Parathyroid adenoma (tissue), 2 donors: ENCODE measurements around the gene STK36.

Experiments used
- H2AFZ ChIP-seq: fragments of 300-600 bp; sonication (generic); one replicate; pipeline ENCODE4 v1.7.0; 2017; ENCODE audit warnings: antibody characterized with exemption, mild to moderate bottlenecking
- H3K27ac ChIP-seq: fragments of 300-600 bp; sonication (generic); one replicate; pipeline ENCODE4 v1.7.0; 2017
- H3K27me3 ChIP-seq: fragments of 300-600 bp; sonication (generic); one replicate; pipeline ENCODE4 v1.7.0; 2017; ENCODE audit warnings: low read length; ENCODE audit not compliant: control insufficient read depth, insufficient read depth
- H3K36me3 ChIP-seq: fragments of 300-600 bp; sonication (generic); one replicate; pipeline ENCODE4 v1.7.0; 2017; ENCODE audit warnings: low read length; ENCODE audit not compliant: control insufficient read depth, insufficient read depth
- H3K4me1 ChIP-seq: fragments of 300-600 bp; sonication (generic); one replicate; pipeline ENCODE4 v1.7.0; 2017; ENCODE audit warnings: control low read depth
- H3K4me2 ChIP-seq: fragments of 300-600 bp; sonication (generic); one replicate; pipeline ENCODE4 v1.7.0; 2017; ENCODE audit warnings: low read length
- H3K4me3 ChIP-seq: fragments of 300-600 bp; sonication (generic); one replicate; pipeline ENCODE4 v1.7.0; 2017; ENCODE audit warnings: low read depth, low read length
- H3K79me2 ChIP-seq: fragments of 300-600 bp; sonication (generic); one replicate; pipeline ENCODE4 v1.7.0; 2017; ENCODE audit warnings: control low read depth
- H3K9ac ChIP-seq: fragments of 300-600 bp; sonication (generic); one replicate; pipeline ENCODE4 v1.7.0; 2017; ENCODE audit warnings: mild to moderate bottlenecking
- H3K9me3 ChIP-seq: fragments of 300-600 bp; sonication (generic); one replicate; pipeline ENCODE4 v1.7.0; 2017; ENCODE audit warnings: low read length; ENCODE audit not compliant: control insufficient read depth
- TF ChIP-seq, protein P1 (sequence below): fragments of 300-600 bp; sonication (generic); IDR thresholded peaks from one replicate; pipeline ENCODE4 v1.7.0; 2017; ENCODE audit warnings: antibody characterized with exemption, mild to moderate bottlenecking
- donor health status: primary hyperparathyroidism.

Gene STK36

DNA sequence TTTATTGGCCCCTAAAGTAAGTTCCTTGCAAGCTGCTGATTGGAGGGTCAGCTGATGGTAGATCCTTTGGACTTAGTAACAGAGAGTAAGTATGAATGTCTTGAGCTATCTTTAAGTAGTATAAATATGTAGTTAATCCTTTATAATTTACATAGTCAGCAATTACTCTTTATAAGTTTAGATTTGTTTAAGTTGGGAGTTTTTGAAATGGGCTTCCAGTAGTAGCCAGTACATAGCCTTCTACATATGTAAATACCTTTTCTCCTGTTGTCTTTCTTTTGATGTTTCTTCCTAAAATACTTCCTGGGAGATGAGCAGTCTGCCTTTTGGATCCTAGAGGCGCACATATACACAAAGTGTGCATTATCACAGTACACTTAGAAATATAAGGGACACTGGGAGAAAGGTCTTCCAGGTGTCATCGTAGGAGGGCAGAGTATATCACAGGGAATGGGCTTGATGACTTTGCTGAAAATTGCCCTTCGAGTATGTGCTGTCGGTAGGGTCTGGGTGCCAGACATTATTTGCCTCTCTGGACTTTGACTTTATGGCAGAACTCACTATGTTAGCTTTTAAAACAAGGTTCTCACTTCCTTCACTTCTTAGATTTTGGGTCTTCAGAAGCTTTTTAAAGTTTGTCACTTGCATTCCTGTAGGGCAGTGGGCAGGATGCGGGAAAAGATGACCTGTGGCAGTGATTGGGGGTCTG lies 60.3 kb downstream of the STK36 start:
- H3K27ac ChIP-seq, result no peak overlapping the region
- H3K79me2 ChIP-seq, result peaks cover 9% of the 10 kb centered on the region
- no peaks in the 10 kb centered on the region for H3K36me3 ChIP-seq
- TF ChIP-seq, protein P1, sequence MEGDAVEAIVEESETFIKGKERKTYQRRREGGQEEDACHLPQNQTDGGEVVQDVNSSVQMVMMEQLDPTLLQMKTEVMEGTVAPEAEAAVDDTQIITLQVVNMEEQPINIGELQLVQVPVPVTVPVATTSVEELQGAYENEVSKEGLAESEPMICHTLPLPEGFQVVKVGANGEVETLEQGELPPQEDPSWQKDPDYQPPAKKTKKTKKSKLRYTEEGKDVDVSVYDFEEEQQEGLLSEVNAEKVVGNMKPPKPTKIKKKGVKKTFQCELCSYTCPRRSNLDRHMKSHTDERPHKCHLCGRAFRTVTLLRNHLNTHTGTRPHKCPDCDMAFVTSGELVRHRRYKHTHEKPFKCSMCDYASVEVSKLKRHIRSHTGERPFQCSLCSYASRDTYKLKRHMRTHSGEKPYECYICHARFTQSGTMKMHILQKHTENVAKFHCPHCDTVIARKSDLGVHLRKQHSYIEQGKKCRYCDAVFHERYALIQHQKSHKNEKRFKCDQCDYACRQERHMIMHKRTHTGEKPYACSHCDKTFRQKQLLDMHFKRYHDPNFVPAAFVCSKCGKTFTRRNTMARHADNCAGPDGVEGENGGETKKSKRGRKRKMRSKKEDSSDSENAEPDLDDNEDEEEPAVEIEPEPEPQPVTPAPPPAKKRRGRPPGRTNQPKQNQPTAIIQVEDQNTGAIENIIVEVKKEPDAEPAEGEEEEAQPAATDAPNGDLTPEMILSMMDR, result no peak
- no peak overlapping the region for H3K4me3 ChIP-seq
- no peaks in the 10 kb centered on the region for H3K27me3 ChIP-seq
- H3K4me1 ChIP-seq, result no peaks in the 10 kb centered on the region
- H3K4me2 ChIP-seq, result no peak overlapping the region
- no peak overlapping the region for H3K9ac ChIP-seq
- H2AFZ ChIP-seq, result no peak overlapping the region
- no peaks in the 10 kb centered on the region for H3K9me3 ChIP-seq

DNA sequence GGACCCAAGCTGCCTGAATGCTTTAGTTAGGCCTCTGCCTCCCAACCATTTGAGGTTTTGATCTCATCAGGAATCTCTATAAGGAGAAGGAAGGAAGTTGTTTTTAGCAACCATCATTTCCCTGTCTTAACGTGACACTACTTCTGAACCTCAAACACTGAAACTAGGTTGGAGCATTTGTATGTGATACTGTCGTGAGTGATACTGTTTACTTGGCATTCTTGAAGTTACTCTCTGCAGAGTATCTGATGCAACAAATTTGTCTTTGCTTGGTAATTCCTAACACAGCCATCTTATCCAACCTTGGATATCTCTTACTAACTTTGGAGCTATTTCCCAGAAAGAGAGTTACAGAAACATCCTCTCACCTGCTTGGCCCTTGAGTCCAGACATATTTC lies 60.9 kb downstream of the STK36 start:
- Histone ChIP-seq H3K27ac (no peak overlapping the region), H3K9ac (no peak overlapping the region), H3K79me2 (peaks cover 6% of the 10 kb centered on the region), H2AFZ (no peak overlapping the region), H3K4me1 (no peaks in the 10 kb centered on the region), H3K36me3 (no peaks in the 10 kb centered on the region), H3K4me3 (no peak overlapping the region), H3K27me3 (no peaks in the 10 kb centered on the region), H3K9me3 (no peaks in the 10 kb centered on the region), H3K4me2 (no peak overlapping the region)
- TF ChIP-seq, protein P1, result no peak

GRCh38 chr2:218733171-218734021 lies 61.5 kb downstream of the STK36 start:
- Histone ChIP-seq H3K36me3 (no peaks in the 10 kb centered on the region), H3K9me3 (no peaks in the 10 kb centered on the region), H3K4me1 (no peaks in the 10 kb centered on the region), H3K79me2 (peaks cover 3% of the 10 kb centered on the region), H3K27me3 (no peaks in the 10 kb centered on the region), H3K27ac (no peak overlapping the region), H3K9ac (no peak overlapping the region), H3K4me2 (no peak overlapping the region), H2AFZ (no peak overlapping the region), H3K4me3 (no peak overlapping the region)
- TF ChIP-seq, protein P1, result no peak

DNA sequence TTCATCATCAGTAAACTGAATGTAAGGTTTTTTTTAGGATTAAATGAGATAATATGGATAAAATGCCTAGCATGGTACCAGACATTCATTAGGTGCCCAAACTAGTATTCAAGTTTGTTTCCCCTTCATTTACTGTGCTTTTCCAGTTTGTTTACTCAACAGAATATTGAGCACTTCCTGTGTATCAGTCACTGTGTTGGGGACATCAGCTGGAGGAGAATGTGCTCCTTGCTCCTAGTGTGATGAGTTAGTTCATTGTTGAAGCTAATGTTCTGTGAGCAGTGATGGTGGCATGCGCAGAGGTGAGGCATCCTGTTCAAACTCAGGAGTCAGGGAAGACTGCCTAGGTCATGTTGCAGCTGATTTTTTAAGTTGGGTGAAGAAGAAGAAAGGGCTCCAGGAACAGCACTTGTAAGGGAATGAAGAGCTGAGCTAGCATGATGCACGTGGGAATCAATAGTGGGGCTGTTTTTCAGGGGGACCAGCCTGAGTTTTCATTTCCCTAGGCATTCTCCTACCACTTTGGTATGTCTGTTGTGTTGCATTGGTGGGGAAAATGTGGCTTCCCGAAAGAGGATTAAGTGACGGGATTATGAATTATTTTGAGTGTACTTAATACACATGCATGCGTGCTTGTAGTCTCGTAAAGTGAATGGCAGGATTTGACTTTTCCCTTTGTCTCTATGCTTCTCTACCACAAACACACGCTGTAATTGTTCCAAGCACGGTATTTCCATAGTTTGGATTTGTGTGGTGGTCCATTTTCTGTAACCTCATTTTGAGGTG lies 62.5 kb downstream of the STK36 start:
- no peaks in the 10 kb centered on the region for H3K4me1 ChIP-seq
- no peak overlapping the region for H3K27ac ChIP-seq
- H3K9me3 ChIP-seq, result no peaks in the 10 kb centered on the region
- no peaks in the 10 kb centered on the region for H3K79me2 ChIP-seq
- no peak overlapping the region for H2AFZ ChIP-seq
- no peak overlapping the region for H3K9ac ChIP-seq
- no peaks in the 10 kb centered on the region for H3K36me3 ChIP-seq
- no peaks in the 10 kb centered on the region for H3K27me3 ChIP-seq
- H3K4me3 ChIP-seq, result no peak overlapping the region
- TF ChIP-seq, protein P1, result no peak
- H3K4me2 ChIP-seq, result no peak overlapping the region
